GM04503 (cell line): Measurements from ENCODE around the gene SLC35E4.
A peak's percentile ranks its signal among the peaks of the same experiment; 100 is the strongest.
"Not testable (repeated sequence)": the region's sequence is repeated elsewhere in the genome, so short reads cannot be mapped to it uniquely, and the experiment has no call there.

Experiments used
- DNase-seq: peaks from one replicate; pipeline ENCODE4 v3.0.0-alpha.2; 2012; ENCODE audit warnings: low read depth

The SLC35E4 gene, protein sequence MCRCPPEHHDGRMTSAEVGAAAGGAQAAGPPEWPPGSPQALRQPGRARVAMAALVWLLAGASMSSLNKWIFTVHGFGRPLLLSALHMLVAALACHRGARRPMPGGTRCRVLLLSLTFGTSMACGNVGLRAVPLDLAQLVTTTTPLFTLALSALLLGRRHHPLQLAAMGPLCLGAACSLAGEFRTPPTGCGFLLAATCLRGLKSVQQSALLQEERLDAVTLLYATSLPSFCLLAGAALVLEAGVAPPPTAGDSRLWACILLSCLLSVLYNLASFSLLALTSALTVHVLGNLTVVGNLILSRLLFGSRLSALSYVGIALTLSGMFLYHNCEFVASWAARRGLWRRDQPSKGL

DNA sequence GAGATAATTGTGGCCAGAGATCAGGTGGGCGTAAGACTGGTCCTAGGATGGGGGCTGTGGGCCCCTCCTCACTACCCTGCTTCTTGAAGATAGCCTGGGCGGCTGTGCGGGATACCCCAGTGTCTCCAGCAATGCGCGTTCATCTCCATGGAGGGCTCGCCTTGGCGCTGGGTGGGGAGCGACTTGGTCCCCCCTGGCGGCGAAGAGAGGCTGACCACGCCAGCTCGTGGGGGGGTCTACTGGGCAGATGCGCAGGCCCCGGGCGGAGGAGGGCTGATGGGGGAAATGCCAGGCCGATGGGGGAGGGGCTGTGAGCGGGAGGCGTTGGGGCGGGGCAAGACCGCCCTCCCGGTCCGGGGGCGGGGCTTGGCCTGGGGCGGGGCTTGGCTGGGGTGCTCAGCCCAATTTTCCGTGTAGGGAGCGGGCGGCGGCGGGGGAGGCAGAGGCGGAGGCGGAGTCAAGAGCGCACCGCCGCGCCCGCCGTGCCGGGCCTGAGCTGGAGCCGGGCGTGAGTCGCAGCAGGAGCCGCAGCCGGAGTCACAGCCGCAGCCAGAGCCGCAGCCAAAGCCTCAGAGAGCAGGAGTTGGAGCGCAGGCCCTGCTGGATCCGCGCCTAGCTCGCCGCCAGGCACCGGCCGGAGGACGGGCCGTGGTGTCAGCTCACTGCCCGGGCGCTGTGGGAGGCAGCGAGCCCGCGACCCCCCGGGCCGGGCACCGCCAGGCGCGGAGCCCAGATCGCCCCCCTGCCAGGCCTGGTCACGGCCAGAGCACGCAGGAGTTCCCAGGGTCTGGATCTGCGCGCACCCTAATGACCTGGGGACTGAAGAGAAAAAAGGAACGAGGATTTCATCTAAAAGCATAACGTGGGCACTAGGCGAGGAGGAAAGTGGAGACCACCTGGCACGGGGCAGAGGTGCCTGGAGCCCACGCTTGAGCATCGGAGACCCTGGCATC, at the start of gene SLC35E4:
SLC35E4 (plus strand) TSS at position 509 of the 953 bp plus-strand sequence. CDS start 670 bp downstream, outside the sequence.
- DNase-seq: peak; percentile 25

DNA sequence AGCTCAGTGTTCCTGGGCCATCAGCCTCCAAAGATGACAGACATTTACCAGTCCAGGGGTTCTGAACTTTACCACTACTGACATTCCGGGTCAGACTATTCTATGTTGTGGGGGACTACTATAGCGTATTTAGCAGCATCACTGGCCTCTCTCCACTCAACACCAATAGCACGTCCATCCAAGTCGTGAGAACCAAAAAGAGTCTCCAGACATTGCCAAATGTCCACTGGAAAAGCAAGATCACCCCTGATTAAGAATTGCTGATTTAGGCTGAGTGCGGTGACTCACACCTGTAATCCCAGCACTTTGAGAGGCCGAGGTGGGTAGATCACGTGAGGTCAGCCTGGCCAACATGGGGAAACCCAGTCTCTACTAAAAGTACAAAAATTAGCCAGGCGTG, 49.2 kb upstream of the SLC35E4 start:
- DNase-seq: no peak

DNA sequence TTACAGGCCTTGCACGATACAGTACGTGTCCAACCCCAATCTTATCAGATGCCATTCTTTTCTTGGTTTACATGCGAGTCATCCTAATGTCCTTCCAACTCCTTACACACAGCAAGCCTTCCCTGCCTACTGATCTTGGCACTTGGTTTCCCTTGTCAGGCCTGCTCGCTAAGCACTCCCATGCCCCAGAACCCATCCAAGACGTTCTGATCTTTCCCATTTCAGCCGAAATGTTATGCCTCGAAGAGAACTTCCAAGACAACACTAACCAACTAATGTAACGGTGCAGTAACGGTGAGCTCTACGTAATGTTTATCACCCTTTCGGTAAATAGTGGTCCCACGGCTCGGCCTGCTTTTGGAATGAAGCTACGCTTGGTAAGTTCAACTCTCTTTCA, 44.4 kb upstream of the SLC35E4 start:
- DNase-seq: no peak

DNA sequence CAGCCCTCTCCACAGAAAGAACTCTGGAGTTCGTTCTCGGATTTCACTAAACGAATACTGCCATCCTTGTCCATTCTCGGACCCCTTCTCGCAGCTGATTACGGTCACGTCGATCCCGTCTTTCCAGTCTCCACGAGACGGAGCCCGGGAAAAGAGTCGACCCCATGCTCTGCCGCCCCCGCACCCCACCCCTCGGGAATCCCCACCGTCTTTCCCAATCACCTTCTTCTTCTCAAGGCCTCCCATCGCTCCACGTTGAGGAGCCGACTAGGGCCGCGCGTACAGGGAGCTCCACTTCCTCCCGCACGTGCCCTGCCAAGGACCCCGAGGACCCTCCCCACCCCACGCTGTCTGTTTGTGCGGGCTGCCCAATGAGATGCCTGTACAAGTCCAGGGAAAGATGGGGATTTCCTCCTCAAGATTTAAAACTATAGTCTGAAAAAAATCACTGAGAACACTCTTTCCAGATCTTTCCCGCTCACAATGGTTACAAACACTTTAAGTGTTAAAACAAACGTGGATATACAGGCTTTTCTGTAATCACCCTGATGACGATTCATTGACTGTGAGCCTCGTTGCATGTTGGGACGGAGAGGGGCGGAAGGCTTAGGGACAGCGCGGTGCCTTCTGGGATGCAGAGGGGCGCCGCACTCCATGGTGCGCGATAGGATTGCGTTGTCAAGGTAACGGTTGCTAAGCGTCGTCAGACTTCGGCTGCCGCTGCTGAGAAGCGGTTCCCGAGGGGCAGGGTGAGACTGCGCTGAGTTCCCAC, 43.8 kb upstream of the SLC35E4 start, which contains the start of gene PES1:
PES1 (minus strand) TSS at position 323 of the 772 bp plus-strand sequence; CDS start at position 246, 77 bp downstream.
- DNase-seq: peak; percentile 90

DNA sequence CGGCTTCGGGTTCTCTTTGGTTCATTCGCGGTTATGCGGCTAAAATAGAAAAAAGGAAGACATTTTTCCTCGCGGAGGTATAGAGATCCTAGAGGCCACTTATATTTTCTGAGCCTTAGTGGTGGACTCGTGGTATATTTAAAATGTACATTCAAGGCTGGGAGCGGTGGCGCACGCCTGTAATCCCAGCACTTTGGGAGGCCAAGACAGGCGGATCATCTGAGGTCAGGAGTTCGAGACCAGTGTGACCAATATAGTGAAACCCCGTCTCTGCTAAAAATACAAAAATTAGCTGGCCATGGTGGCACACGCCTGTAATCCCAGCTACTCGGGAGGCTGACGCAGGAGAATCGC, 43.2 kb upstream of the SLC35E4 start:
- not testable (repeated sequence) for DNase-seq

DNA sequence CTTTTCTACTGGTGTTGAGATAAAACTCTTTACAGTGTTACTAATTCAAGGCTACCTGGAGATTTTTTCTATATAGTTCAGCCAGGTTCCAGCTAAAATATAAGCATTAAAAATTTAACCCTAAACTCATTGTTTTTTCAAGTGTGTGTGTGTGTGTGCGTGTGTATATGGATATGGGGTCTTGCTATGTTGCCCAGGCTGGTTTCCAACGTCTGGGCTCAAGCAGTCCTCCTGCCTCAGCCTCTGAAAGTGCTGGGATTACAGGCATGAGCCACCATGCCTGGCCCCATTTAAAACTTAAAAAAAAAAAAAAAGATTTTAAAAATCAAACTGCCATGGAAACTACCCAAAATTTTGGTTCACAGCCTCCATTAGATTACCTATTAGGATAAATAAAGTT, 39.4 kb upstream of the SLC35E4 start:
- DNase-seq: no peak

DNA sequence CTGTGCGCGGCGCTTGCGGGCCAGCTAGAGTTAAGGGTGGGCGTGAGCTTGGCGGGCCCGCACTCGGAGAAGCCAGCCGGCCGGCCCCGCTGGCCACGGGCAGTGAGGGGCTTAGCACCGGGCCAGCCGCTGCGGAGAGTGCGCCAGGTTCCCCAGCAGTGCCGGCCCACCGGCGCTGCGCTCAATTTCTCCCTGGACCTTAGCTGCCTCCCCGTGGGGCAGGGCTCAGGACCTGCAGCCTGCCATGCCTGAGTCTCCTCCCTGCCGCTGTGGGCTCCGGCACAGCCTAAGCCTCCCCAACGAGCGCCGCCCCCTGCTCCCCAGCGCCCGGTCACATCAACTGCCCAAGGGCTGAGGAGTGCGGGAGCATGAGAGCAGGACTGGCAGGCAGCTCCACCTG, 38.7 kb upstream of the SLC35E4 start:
- no peak for DNase-seq

DNA sequence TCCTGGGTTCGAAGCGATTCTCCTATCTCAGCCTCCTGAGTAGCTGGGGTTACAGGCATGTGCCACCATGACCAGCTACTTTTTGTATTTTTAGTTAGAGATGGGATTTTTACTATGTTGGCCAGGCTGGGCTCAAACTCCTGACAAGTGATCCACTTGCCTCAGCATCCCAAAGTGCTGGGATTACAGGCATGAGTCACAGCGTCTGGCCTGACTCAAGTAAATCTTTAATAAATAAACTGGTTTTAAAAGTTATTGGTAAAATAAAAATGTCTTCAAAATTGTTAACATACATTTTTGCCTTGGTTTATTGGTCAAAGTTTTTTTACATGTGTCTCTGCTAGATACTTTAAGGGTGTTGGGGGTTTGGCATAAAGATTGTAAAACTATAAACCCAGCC, 36.6 kb upstream of the SLC35E4 start:
- no peak for DNase-seq

DNA sequence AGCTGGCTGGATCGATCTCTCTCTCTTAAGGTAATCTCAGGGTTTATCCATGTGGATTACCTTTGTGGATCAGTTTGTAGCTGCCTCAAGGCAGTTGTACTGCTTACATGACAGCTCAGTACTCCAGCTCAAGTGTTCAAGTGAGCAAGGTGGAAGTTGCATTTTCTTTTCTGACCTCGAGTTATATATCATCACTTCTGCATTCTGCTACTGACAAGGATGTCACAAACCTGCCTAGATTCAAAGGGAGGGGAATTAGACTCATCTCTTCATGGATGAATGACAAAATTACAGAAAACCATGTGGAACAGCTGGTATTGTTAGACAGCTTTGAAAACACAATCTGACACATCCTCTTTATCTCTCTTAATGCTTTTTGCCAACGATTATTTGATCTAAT, 34.7 kb upstream of the SLC35E4 start:
- no peak for DNase-seq

DNA sequence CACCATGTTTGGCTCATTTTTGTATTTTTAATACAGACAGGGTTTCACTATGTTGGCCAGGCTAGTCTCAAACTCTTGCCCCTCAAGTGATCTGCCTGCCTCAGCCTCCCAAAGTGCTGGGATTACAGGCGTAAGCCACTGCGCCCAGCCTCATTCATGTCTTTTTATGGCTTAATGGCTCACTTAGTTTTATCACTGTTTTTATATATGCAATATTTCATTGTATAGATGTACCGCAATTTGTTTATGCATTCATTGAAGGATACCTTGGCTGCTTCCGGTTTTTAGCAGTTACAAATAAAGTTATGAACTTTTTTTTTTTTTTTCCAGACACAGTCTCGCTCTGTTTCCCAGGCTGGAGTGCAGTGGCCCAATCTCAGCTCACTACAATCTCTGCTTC, 34.1 kb upstream of the SLC35E4 start:
- no peak for DNase-seq

DNA sequence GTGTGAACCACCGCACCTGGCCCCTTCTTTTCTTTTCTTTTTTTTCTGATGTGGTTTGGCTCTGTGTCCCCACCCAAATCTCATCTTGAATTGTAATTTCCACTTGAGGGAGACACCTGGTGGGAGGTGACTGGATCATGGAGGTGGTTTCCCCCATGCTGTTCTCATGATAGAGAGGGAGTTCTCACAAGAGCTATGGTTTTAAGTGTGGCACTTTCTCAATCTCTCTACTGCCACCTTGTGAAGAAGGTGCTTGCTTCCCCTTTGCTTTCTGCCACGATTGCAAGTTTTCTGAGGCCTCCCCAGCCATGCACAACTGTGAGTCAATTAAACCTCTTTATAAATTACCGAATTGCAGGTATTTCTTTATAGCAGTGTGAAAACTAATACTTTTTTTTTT, 33.5 kb upstream of the SLC35E4 start:
- DNase-seq: no peak

DNA sequence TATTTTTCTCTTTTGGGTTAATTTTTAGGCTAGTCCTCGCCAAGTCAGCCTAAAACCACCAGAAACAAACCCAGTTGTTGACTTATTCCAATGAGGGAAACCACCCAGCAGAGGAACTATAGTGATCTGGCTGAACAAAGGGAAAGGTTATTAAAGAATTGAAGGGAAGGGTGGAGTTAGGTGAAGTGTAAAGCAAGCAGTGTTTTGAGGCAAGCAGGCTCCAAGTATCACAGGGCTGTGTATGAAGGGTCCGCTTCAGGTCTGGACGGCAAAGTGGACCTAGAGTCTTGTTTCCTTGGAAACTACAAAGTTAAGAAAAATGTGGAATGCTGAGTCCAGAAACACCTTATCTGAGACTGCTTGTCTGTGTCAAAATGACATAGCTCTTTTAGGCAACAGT, 31.8 kb upstream of the SLC35E4 start:
- no peak for DNase-seq

DNA sequence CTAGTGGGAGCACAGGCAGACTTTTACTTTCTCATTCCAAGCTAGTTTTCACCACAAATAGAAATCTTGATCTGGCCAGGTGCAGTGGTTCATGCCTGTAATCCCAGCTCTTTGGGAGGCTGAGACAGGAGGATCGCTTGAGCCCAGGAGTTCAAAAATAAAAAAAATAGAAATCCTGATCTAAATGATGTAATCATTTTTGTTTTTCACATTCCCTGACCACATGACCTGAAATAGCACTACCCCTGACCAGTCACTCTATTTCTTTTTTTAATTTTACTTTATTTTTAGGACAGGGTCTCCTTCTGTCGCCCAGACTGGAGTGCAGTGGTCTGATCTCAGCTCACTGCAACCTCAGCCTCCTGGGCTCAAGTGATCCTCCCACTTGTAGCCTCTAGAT, 30.9 kb upstream of the SLC35E4 start:
- DNase-seq: no peak

DNA sequence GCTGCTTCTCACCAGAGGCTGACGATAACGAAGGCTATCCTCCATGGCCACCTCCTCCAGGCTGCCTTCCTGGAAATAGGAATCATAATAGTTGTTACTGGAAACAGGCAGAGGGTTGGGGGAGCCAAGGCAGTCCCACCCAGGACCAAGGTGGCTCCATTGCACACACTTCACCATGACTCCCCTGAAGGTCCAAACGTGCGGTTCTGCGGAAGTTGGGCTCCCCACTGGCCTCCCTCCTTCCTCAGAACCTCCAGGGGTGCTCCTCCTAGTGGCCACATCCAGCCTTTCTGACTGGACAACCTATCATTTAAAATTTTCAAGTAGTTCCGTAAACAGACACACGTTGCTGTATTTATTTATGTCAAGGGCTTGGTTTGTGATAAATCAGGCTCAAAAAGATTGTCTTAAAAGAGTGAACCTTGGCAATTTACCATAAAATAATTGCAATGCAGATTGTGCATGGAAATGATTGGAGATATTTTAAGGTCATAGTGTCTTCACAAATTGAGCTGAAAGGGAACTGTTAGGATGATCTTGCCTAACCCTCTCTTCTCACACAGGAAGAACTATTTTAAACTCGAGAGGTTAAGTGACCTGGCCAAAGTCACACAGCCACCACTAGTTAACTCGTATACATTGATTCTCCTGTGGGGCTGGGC, 30.0 kb upstream of the SLC35E4 start:
- no peak for DNase-seq

DNA sequence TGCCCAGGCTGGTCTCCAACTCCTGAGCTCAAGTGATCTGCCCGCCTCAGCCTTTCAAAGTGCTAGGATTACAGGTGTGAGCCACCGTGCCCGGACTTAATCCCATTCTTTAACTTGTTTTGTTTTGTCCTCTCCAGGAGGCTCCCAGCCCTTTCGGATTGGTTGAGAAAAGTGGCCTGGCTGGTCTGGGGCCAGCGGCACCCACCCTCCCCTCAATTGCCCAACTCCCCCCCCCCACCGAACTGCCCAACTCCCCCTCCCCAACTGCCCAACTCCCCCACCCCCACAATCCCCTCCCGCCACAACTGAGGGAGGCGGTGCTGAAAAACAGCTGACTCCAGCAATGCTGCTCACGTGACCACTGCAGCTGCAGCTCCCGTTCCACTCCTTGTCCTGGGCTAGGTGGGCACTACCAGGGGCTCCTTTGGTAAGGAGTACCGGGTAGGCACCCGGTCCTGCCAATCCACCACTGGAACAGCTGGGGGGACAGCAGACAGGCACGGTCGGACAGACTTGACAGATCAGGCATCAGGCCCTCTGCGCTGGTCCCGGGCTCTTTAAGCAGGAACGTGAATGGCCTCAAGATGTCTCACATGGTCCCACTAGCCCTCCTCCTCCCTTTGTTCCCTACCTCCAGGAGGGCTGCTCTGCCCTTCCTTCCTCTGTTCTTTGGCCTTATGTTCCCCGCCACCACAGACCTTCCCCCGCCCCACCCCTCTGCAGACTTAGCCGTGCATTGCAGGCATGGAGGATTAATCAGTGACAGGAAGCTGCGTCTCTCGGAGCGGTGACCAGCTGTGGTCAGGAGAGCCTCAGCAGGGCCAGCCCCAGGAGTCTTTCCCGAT, 28.9 kb upstream of the SLC35E4 start, which contains the start of gene TCN2:
TCN2 (plus strand) TSS at position 720 of the 845 bp plus-strand sequence. CDS start 158 bp downstream, outside the sequence.
- peak; percentile 5 for DNase-seq

DNA sequence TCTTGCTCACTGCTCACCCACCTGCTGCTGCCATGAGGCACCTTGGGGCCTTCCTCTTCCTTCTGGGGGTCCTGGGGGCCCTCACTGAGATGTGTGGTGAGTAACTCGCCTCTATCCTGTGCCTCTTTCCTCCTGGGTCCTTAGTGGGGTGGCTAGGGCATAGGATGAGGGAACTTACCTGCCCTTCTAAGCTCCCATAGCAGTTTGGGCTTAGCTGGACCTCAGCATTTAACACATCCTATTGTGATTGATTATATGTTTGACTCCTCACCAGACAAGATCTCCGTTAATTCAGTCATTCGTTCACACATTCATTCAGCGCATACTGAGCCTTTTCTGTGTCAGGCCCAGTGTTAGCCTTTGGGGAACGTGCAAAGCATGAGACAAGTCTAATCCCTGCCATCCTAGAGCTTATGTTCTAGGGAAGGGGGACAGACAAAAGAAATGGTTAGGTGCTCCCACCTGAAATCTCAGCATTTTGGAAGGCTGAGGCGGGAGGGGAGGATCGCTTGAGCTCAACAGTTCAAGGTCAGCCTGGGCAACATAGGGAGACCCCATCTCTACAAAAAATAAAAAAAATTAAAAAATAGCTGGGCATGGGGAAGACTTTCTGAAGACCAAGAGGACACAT, 28.2 kb upstream of the SLC35E4 start:
- no peak for DNase-seq

DNA sequence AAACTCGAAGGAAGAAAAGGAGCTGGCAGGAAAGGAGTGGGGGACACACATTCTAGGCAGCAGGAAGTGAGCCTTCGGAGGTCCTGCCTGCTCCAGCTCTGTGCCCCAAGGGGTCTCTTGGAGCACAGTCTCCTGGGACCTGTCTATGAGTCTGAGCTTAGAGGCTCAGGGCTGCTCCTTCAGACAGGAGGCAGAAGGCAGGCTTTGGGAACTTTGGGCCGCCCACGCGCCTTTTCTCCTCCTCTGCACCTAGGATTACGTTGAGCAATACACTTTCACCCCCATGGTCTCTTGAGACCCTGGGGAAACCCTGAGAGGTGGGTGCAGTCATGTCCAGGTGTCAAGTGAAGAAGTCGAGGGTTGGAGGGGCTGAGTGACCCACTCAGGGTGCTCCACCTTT, 27.6 kb upstream of the SLC35E4 start:
- DNase-seq: no peak

DNA sequence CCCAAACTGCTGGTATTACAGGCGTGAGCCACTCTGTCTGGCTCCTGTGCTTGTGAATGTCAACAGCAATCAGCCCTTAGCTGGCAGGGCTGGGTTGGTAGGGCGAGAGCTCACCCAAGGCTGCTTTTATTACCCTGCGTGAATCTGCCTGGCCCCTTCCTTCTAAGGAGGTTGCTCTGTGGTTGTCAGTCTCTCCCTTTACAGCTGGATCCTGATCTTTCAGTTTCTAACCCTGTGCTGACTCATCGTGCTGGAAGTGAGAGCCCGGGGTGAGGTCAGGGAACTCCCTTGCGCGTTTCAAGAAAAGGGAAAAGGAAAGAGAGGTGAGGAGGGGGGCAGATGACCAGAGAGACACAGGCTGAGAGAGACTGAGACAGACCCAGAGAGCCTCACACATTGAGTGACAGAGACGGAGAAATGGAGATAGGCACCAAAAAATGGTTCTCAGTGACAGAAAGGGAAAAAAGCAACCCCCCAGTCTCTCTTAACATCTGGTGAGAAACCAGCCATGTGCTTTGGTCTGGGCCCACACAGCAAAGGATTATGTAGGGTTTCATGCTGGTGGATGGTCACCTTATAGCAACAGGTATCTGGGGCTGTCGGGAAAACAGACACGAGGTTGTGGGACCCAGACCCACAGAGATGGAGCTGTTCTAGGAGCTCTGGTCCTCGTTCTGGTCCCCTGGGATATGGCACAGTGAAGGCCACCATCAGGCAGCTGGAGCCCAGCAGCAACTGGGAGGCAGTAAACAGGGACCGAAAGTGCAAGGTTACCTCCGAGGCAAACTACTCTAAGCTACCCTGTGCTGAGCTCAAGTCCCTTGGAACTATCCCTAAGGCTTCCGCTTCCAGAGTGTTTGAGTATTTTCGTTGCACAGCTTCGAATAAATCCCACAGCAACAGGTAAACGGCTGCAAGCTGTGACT, 26.1 kb upstream of the SLC35E4 start:
- DNase-seq: peak; percentile 33

DNA sequence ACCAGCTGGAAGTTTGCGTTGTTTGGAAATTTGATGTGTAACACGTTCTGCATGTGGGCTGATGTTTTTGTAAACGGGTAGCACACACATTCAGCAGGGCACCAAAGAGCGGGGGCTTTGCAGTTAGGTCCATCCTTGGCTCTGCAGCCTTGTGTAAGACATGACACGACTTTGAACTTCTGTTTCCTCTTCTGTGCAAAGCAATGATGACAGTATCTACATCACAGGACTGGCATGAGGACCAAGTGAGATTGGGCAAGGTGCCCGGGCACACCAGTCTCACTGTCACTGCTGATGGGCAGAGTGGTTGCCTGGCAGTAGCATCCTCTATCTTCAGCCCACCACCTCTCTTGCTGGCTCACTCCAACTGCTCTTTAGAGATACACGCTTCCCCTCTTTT, 25.3 kb upstream of the SLC35E4 start:
- no peak for DNase-seq
